Measurements from ENCODE around the gene COL16A1.

COL16A1 gene

DNA sequence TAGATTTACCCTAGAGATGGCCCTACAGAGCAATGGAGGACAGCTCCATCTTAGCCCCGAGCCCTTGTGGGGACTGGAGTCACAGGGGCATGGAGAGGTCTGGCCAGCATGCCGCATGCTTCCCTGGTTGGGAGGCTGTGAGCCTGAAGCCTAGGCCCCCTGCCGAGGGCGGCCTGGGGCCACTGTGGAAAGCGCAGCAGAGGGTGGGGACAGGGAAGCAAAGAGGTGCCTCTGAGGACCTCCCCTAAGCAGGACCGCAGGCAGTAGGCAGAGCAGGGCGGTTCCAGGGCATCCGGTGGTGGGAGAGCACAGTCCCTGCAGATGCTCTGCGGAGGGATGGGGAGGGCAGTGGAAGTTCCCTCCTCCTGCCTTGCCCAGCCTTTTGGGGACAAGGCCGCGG lies 32.7 kb downstream of the COL16A1 start:
- CTCF ChIA-PET, result interaction anchor here (0.5 to 1.4 kb wide), 3 partner anchors 8 to 118 kb away, joined by 3 to 5 read pairs (median 5); no protein-coding TSS in a partner anchor
- Histone ChIP-seq H3K27ac (ENCODE audit: extremely low read depth, low read depth, low read length) (no peak overlapping the region), H3K9me3 (ENCODE audit: control insufficient read depth, insufficient read depth, low read depth, low read length) (no peaks in the 10 kb centered on the region), H3K4me3 (ENCODE audit: low read depth, low read length) (no peak overlapping the region), H3K4me1 (ENCODE audit: control insufficient read depth, insufficient read depth, low read length) (peaks cover 5% of the 10 kb centered on the region), H3K36me3 (ENCODE audit: control insufficient read depth in 2 of 2, insufficient read depth in 1 of 2, low read length in 2 of 2) (no peaks in the 10 kb centered on the region)
- POLR2A ChIA-PET, result no interaction called here
- TF ChIP-seq, protein P1, sequence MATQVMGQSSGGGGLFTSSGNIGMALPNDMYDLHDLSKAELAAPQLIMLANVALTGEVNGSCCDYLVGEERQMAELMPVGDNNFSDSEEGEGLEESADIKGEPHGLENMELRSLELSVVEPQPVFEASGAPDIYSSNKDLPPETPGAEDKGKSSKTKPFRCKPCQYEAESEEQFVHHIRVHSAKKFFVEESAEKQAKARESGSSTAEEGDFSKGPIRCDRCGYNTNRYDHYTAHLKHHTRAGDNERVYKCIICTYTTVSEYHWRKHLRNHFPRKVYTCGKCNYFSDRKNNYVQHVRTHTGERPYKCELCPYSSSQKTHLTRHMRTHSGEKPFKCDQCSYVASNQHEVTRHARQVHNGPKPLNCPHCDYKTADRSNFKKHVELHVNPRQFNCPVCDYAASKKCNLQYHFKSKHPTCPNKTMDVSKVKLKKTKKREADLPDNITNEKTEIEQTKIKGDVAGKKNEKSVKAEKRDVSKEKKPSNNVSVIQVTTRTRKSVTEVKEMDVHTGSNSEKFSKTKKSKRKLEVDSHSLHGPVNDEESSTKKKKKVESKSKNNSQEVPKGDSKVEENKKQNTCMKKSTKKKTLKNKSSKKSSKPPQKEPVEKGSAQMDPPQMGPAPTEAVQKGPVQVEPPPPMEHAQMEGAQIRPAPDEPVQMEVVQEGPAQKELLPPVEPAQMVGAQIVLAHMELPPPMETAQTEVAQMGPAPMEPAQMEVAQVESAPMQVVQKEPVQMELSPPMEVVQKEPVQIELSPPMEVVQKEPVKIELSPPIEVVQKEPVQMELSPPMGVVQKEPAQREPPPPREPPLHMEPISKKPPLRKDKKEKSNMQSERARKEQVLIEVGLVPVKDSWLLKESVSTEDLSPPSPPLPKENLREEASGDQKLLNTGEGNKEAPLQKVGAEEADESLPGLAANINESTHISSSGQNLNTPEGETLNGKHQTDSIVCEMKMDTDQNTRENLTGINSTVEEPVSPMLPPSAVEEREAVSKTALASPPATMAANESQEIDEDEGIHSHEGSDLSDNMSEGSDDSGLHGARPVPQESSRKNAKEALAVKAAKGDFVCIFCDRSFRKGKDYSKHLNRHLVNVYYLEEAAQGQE (tag by site-specific recombination; IDR thresholded peaks at IDR 0.05), result no peak
- TF ChIP-seq ZNF747 (tag by site-specific recombination; IDR thresholded peaks at IDR 0.05) (no peak), ZNF837 (tag by site-specific recombination; IDR thresholded peaks at IDR 0.05) (no peak), ZSCAN23 (tag by site-specific recombination; IDR thresholded peaks at IDR 0.05) (no peak), RBAK (tag by site-specific recombination; IDR thresholded peaks at IDR 0.05) (no peak), KLF10 (tag by site-specific recombination; IDR thresholded peaks at IDR 0.05) (no peak), ZNF626 (tag by site-specific recombination; IDR thresholded peaks at IDR 0.05) (no peak), ZBTB48 (tag by site-specific recombination; IDR thresholded peaks at IDR 0.05) (no peak), ZNF184 (tag by site-specific recombination; IDR thresholded peaks at IDR 0.05) (no peak), ZNF658 (tag by site-specific recombination; IDR thresholded peaks at IDR 0.05) (no peak), TCF7L2 (IDR thresholded peaks at IDR 0.05; ENCODE audit: borderline replicate concordance, low read depth, low read length) (no peak)
- TF ChIP-seq, protein P2, sequence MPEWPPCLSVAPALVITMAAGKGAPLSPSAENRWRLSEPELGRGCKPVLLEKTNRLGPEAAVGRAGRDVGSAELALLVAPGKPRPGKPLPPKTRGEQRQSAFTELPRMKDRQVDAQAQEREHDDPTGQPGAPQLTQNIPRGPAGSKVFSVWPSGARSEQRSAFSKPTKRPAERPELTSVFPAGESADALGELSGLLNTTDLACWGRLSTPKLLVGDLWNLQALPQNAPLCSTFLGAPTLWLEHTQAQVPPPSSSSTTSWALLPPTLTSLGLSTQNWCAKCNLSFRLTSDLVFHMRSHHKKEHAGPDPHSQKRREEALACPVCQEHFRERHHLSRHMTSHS (tag by site-specific recombination; IDR thresholded peaks at IDR 0.05), result no peak
- TF ChIP-seq, protein P3, sequence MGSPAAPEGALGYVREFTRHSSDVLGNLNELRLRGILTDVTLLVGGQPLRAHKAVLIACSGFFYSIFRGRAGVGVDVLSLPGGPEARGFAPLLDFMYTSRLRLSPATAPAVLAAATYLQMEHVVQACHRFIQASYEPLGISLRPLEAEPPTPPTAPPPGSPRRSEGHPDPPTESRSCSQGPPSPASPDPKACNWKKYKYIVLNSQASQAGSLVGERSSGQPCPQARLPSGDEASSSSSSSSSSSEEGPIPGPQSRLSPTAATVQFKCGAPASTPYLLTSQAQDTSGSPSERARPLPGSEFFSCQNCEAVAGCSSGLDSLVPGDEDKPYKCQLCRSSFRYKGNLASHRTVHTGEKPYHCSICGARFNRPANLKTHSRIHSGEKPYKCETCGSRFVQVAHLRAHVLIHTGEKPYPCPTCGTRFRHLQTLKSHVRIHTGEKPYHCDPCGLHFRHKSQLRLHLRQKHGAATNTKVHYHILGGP (tag by site-specific recombination; IDR thresholded peaks at IDR 0.05), result no peak
- TF ChIP-seq, protein P4, sequence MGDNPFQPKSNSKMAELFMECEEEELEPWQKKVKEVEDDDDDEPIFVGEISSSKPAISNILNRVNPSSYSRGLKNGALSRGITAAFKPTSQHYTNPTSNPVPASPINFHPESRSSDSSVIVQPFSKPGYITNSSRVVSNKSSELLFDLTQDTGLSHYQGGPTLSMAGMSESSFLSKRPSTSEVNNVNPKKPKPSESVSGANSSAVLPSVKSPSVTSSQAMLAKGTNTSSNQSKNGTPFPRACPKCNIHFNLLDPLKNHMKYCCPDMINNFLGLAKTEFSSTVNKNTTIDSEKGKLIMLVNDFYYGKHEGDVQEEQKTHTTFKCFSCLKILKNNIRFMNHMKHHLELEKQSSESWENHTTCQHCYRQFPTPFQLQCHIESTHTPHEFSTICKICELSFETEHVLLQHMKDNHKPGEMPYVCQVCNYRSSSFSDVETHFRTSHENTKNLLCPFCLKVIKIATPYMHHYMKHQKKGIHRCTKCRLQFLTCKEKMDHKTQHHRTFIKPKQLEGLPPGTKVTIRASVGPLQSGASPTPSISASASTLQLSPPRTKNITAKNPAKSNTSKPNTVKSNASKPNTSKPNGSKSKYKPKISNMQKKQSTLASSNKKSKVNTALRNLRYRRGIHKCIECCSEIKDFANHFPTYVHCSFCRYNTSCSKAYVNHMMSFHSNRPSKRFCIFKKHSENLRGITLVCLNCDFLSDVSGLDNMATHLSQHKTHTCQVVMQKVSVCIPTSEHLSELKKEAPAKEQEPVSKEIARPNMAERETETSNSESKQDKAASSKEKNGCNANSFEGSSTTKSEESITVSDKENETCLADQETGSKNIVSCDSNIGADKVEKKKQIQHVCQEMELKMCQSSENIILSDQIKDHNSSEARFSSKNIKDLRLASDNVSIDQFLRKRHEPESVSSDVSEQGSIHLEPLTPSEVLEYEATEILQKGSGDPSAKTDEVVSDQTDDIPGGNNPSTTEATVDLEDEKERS (tag by site-specific recombination; IDR thresholded peaks at IDR 0.05), result no peak

DNA sequence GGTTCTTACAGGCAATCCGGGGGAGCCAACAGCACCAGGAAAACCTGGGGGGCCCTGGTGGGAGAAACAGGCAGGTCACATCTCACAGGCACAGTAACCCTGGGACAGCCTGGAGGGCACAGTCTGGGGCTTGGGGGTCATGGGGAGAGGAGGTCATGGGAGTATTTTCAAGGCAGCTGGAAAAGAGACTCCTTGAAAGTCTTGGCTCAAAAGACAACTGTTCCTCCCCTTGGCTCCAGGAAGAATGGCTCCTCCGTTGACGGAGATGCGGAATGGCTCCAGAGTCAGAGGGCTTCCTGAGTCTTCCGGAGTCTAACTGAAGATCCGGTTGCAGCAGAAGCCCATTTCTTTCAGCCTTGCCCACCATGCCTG lies 33.2 kb downstream of the COL16A1 start:
- POLR2A ChIA-PET, result no interaction called here
- H3K36me3 ChIP-seq (ENCODE audit: control insufficient read depth in 2 of 2, insufficient read depth in 1 of 2, low read length in 2 of 2), result no peaks in the 10 kb centered on the region
- no peaks in the 10 kb centered on the region for H3K9me3 ChIP-seq (ENCODE audit: control insufficient read depth, insufficient read depth, low read depth, low read length)
- CTCF ChIA-PET, result interaction anchor here (2.0 kb wide), 1 partner anchor 46 kb away, joined by 10 read pairs; no protein-coding TSS in a partner anchor
- peaks cover 5% of the 10 kb centered on the region for H3K4me1 ChIP-seq (ENCODE audit: control insufficient read depth, insufficient read depth, low read length)
- no peak overlapping the region for H3K4me3 ChIP-seq (ENCODE audit: low read depth, low read length)
- H3K27ac ChIP-seq (ENCODE audit: extremely low read depth, low read depth, low read length), result no peak overlapping the region
- TF ChIP-seq, protein P5, sequence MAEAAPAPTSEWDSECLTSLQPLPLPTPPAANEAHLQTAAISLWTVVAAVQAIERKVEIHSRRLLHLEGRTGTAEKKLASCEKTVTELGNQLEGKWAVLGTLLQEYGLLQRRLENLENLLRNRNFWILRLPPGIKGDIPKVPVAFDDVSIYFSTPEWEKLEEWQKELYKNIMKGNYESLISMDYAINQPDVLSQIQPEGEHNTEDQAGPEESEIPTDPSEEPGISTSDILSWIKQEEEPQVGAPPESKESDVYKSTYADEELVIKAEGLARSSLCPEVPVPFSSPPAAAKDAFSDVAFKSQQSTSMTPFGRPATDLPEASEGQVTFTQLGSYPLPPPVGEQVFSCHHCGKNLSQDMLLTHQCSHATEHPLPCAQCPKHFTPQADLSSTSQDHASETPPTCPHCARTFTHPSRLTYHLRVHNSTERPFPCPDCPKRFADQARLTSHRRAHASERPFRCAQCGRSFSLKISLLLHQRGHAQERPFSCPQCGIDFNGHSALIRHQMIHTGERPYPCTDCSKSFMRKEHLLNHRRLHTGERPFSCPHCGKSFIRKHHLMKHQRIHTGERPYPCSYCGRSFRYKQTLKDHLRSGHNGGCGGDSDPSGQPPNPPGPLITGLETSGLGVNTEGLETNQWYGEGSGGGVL (tag by site-specific recombination; IDR thresholded peaks at IDR 0.05), result no peak
- TF ChIP-seq ZNF600 (tag by site-specific recombination; IDR thresholded peaks at IDR 0.05), result no peak
- TF ChIP-seq, protein P6, sequence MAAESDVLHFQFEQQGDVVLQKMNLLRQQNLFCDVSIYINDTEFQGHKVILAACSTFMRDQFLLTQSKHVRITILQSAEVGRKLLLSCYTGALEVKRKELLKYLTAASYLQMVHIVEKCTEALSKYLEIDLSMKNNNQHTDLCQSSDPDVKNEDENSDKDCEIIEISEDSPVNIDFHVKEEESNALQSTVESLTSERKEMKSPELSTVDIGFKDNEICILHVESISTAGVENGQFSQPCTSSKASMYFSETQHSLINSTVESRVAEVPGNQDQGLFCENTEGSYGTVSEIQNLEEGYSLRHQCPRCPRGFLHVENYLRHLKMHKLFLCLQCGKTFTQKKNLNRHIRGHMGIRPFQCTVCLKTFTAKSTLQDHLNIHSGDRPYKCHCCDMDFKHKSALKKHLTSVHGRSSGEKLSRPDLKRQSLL (tag by site-specific recombination; IDR thresholded peaks at IDR 0.05), result peak; percentile 44; the same call in 1 of the 2 replicates
- TF ChIP-seq, protein P7, sequence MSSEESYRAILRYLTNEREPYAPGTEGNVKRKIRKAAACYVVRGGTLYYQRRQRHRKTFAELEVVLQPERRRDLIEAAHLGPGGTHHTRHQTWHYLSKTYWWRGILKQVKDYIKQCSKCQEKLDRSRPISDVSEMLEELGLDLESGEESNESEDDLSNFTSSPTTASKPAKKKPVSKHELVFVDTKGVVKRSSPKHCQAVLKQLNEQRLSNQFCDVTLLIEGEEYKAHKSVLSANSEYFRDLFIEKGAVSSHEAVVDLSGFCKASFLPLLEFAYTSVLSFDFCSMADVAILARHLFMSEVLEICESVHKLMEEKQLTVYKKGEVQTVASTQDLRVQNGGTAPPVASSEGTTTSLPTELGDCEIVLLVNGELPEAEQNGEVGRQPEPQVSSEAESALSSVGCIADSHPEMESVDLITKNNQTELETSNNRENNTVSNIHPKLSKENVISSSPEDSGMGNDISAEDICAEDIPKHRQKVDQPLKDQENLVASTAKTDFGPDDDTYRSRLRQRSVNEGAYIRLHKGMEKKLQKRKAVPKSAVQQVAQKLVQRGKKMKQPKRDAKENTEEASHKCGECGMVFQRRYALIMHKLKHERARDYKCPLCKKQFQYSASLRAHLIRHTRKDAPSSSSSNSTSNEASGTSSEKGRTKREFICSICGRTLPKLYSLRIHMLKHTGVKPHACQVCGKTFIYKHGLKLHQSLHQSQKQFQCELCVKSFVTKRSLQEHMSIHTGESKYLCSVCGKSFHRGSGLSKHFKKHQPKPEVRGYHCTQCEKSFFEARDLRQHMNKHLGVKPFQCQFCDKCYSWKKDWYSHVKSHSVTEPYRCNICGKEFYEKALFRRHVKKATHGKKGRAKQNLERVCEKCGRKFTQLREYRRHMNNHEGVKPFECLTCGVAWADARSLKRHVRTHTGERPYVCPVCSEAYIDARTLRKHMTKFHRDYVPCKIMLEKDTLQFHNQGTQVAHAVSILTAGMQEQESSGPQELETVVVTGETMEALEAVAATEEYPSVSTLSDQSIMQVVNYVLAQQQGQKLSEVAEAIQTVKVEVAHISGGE (tag by site-specific recombination; conservative IDR thresholded peaks at IDR 0.05; ENCODE audit: low read depth), result no peak
